ENCODE data around the gene VCL. TPM values are rescaled to one million over a fixed set of nuclear protein-coding genes. Genes with fewer than 3 reads are reported as not detected.

The VCL gene
- total RNA-seq, 2 donors from 2014 or later: 173 to 216 TPM

- Histone ChIP-seq H3K4me1 (peaks cover 0 to 59% of the 10 kb centered on the region in 2 donors), H3K9me3 (no peaks in the 10 kb centered on the region), H3K36me3 (peaks cover 32% of the 10 kb centered on the region), H3K4me3 (no peak overlapping the region), H3K27me3 (no peaks in the 10 kb centered on the region), H3K27ac (peak overlapping the region in 1 of 2 donors; percentile 85)
- DNase-seq (ENCODE audit: low spot score): no peak
- TF ChIP-seq CTCF (IDR thresholded peaks at IDR 0.05): no peak
These were observed 46.5 kb downstream of the VCL start for GRCh38 chr10:74044419-74044818.

DNA sequence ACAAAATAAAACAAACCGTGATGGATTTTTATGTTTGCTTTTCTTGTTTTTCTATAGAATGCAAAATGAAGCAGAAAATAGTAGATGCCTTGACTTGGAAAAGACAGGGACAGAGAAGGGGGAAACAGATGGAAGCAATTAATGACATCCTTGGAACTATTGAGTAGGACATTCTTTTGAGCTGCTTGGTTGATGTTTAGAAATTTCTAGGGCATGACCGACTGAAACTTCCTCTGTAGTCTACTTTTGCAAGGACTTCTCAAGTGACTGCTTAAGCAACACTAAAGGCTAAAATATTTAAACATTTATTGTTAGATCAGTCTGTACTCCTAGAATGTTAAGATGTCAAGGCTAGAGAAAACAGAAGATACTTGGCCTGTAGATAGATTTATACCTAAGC, 49.4 kb downstream of the VCL start:
- H3K27me3 ChIP-seq: no peaks in the 10 kb centered on the region
- no peak overlapping the region for H3K4me3 ChIP-seq
- H3K27ac ChIP-seq: peak overlapping the region in 1 of 2 donors; percentile 85
- no peak for DNase-seq (ENCODE audit: low spot score)
- no peak for TF ChIP-seq CTCF (IDR thresholded peaks at IDR 0.05)
- no peaks in the 10 kb centered on the region for H3K9me3 ChIP-seq
- peaks cover 0 to 71% of the 10 kb centered on the region in 2 donors for H3K4me1 ChIP-seq
- peaks cover 32% of the 10 kb centered on the region for H3K36me3 ChIP-seq

- H3K27me3 ChIP-seq: no peaks in the 10 kb centered on the region
- peaks cover 0 to 77% of the 10 kb centered on the region in 2 donors for H3K4me1 ChIP-seq
- TF ChIP-seq CTCF (IDR thresholded peaks at IDR 0.05): no peak
- DNase-seq (ENCODE audit: low spot score): no peak
- H3K27ac ChIP-seq: peak overlapping the region in 1 of 2 donors; percentile 85
- H3K4me3 ChIP-seq: no peak overlapping the region
- H3K36me3 ChIP-seq: peaks cover 32% of the 10 kb centered on the region
- no peaks in the 10 kb centered on the region for H3K9me3 ChIP-seq
These were observed 50.0 kb downstream of the VCL start for GRCh38 chr10:74047871-74048270.

DNA sequence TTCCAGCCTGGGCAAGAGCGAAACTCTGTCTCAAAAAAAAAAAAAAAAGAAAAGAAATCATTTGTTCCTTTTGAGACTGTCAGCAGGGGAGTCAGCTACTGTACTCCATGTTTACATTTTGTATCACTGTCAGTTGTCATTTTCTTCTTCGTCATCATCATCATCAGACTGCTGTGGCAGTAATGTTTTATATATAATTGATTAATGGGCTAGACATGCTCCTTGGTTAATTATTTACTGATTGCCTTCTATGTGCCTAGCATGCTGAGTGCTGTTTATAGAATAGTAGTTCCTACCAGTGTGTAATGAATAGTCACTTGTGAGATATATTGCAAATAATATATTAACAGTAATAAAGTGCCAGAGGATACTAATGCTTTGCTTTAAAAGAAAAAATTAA, 50.5 kb downstream of the VCL start:
- DNase-seq (ENCODE audit: low spot score): no peak
- no peak for TF ChIP-seq CTCF (IDR thresholded peaks at IDR 0.05)
- no peaks in the 10 kb centered on the region for H3K9me3 ChIP-seq
- H3K36me3 ChIP-seq: peaks cover 27% of the 10 kb centered on the region
- no peaks in the 10 kb centered on the region for H3K27me3 ChIP-seq
- peak overlapping the region in 1 of 2 donors; percentile 85 for H3K27ac ChIP-seq
- no peak overlapping the region for H3K4me3 ChIP-seq
- H3K4me1 ChIP-seq: peaks cover 0 to 82% of the 10 kb centered on the region in 2 donors

DNA sequence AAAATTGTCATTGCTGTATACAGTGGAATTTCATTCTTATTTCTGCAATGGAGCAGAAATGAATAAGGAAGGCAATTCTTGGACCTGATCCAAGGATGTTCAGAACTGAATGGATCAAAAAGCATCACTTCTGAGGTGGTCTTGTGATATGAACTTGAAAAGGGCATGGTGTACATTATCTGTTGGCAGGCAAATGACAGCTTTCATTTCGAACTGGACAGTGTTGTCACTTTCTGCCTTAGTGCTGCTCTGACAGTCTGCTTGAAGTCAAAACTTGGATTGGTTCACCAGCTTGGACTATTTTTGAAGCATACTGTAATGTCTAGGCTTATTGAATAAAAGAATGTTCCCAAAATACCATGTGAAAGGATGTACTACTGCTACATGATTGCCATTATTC, 52.0 kb downstream of the VCL start:
- no peak overlapping the region for H3K4me3 ChIP-seq
- H3K4me1 ChIP-seq: peaks cover 0 to 84% of the 10 kb centered on the region in 2 donors
- TF ChIP-seq CTCF (IDR thresholded peaks at IDR 0.05): no peak
- H3K27ac ChIP-seq: peak overlapping the region; percentile 37 to 85
- H3K27me3 ChIP-seq: no peaks in the 10 kb centered on the region
- peaks cover 12% of the 10 kb centered on the region for H3K36me3 ChIP-seq
- no peaks in the 10 kb centered on the region for H3K9me3 ChIP-seq
- DNase-seq (ENCODE audit: low spot score): no peak

GRCh38 chr10:74050653-74051052, 52.7 kb downstream of the VCL start:
- H3K4me3 ChIP-seq: no peak overlapping the region
- H3K9me3 ChIP-seq: no peaks in the 10 kb centered on the region
- H3K36me3 ChIP-seq: peaks cover 11% of the 10 kb centered on the region
- TF ChIP-seq CTCF (IDR thresholded peaks at IDR 0.05): no peak
- H3K27ac ChIP-seq: peak overlapping the region; percentile 37 to 85
- no peaks in the 10 kb centered on the region for H3K27me3 ChIP-seq
- peaks cover 0 to 89% of the 10 kb centered on the region in 2 donors for H3K4me1 ChIP-seq
- no peak for DNase-seq (ENCODE audit: low spot score)

Measured in right atrium auricular region (tissue), 2 donors.